GM18502 (cell line): ENCODE data around the gene CDKN2B.
A peak's percentile ranks its signal among the peaks of the same experiment; 100 is the strongest.

Source experiments
- ATAC-seq: cut with Tn5 transposase; IDR thresholded peaks from one replicate; pipeline ENCODE4 v1.9.1; 2021; ENCODE audit warnings: mild to moderate bottlenecking; ENCODE audit not compliant: unreplicated experiment, poor library complexity

Gene CDKN2B

DNA sequence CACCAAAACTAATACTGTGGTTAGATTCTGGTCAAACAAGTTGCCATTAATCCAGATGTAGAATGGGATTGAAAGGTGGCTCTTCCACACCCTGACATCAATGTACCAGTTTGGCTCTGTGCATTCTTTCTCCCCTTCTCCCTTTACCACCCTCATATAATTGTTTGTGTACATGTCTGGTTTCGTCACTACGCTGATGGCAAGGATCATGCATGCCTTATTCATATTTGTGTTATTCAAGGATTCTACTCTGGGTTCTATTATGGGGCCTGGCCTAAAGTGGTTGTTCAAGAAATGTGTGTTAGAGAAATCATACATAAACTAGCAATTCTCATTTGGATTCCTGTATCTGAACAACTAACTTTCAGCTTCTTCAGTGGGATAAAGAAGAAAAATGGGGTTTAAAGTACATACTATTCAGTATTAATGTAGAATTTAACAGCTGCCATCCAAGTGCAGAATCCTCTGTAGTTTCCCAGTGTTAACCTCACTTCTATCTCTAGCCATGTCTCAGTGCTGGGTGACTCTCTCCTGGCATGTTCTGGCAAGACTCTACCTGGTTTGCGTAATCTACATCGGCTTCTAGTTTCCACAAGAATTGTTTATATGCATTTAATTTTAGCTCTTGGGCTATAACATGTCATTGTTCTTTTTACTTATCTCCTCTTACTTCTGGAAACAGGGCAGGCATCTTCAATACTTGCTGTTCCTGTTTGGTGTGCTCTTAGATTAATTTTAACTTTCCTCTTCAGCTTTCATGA, 27.9 kb upstream of the CDKN2B start:
- no peak for ATAC-seq

DNA sequence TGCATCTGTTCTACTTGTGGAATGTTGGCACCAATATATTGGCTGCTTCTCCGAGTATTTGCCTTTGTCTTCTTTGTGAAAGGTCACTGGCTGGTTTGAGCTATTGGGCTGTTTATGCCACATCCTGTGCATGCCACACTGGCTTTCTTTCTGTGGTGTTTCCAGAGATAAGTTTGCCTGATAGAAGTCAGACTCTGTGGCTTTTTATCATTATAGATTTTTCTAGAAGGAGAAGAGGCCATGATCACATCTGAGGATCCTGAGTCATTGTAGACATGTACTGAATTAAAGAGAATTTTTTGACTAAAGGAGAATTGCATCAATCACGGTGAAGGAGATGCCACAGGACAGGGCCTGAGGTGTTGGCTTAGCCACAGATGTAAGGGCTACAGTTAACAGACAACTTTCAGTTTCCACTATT, 26.5 kb upstream of the CDKN2B start:
- no peak for ATAC-seq

DNA sequence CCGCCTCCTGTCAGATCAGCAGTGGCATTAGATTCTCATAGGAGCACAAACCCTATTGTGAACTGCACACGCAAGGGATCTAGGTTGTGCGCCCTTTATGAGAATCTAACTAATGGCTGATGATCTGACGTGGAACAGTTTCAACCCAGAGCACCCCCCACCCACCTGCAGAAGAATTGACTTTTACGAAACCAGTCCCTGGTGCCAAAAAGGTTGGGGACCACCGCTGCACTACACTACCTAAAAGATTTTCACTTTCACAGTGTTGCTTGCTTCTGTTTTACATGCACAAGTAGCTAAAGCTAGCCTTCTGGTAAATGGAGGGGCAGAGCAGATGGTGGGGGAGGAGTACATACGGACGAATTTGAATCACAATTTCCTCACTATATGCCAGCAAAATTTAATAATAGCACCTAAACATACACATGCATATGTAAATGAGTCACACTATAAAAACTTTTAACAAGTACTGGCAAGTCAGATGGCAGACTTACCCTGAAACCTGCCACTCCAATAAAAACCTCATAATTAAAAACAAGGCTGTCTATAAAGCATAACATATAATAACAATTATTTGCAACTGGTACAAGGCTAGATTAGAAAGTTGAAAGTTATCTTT, 24.0 kb upstream of the CDKN2B start:
- no peak for ATAC-seq

DNA sequence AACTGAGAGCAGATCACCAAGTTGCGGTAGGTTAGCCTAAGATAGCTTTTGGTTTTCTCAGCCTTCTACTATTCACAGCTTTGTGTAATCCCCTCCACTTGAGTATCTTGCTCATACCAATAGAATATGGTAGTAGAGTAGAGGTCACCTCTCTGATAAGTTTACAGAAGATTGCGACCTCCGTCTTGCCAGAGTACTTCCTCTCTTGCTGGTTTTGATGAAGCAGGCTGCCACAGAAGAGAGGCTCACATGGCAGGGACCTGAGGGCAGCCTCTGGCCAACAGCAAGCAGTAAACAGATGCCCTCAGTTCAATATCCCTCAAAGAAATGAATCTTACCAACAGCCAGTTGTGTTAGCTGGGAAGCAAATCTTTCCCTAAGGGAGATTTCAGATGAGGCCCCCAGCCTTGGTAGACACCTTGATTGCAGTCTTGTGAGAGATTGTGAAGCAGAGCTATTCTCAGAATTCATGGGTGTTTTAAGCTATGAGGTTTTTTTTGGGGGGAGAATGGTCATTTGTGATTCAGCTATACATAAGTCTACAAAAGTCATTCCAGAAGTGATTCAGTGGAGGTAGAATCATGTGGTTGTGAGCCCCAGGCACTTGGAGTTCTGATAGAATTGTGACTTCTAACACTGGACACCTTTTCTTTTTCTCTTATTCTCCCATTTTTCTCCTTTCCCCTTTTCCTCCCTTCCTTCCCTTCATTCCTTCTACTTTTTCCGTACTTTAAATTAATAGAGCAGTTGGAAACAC, 22.7 kb upstream of the CDKN2B start:
- no peak for ATAC-seq

DNA sequence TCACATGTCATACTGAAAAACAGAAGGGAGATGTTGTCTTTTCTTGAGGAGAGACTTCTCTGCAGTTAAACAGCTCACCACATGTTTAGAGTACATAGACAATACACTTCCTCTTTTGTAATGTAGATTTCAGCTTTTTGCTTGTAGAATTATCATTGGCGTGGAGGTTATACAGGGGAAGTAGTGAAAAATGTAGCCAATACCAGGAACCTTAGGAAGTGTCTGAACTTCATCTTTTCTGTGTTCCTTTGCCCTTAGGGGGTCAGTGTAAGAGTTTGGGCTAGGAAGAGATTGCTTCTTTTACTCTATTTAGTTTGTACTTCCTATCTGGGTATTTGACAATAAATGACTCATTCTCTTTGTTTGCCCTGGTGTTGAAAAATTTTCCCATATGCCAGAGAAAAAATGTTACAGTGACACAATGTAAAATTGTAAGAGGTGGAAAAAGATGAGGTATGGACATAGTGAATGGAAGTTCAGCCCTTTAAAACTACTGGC, 21.0 kb upstream of the CDKN2B start:
- ATAC-seq, result peak; percentile 85

DNA sequence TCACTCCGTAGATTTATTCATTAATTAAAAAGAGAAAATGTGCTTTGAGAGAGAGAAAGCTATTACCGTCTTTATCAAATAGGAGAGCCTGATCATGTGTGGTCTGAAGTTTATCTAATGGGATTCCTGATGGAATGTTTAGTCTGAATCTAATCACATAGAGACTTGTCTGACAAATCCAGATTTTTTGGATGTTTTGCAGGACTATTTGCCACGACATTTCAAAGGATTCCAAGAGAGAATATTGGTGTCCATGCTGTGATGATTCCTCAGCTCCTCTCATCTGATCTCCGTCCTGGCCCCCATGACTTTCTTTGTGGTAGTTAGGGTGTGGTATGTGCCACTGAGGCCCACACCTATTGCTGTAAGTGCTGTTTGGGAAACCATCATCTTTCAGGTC, 20.1 kb upstream of the CDKN2B start:
- ATAC-seq, result no peak

DNA sequence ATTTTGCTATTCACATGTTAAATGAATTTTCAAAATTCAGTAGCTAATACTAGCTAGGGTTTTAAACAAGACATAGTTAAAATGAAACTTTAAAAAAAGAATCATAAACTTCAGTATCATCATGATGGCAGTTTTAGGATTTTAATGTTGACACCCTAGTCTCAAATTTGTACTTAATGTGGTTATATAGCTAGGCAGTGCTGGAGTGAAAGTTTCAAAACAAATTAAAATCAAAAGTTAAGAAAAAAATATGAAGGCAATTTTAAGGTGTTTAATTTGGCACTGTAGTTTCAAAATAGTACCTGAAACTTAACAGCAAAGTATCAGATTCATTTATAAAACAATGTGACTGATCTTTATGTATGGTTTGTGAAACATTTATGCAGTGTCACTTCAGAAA, 19.3 kb upstream of the CDKN2B start:
- no peak for ATAC-seq

DNA sequence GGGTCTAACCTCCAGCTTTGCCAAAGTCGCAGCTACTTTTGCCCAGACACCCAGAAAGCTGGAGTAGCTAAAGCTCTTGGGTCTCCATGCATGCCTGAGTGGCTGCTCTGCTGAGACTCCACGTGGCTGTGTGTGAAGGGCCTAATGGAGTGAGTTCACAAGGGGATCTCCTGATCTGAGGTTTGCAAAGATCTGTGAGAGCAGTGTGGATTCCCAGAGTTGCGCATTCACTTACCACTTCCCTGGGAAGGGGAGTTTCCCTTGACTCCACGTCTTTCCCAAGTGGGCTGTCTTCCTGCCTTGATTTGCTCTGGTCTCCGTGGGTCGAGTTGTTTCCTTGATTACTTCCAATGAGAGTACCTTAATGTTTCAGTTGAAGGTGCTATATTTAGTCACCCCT, 17.6 kb upstream of the CDKN2B start:
- no peak for ATAC-seq

DNA sequence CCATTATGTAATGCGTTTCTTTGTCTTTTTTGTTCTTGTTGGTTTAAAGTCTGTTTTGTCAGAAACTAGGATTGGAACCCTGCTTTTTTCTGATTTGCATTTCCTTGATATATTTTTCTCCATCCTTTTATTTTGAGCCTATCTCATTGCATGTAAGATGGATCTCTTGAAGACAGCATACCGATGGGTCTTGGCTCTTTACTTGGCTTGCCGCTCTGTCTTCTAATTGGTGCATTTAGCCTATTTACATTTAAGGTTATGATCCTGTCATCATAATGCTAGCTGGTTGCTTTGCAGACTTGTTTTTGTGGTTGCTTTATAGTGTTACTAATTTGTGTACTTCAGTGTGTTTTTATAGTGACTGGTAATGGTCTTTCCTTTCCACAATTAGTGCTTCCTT, 13.3 kb upstream of the CDKN2B start:
- no peak for ATAC-seq

DNA sequence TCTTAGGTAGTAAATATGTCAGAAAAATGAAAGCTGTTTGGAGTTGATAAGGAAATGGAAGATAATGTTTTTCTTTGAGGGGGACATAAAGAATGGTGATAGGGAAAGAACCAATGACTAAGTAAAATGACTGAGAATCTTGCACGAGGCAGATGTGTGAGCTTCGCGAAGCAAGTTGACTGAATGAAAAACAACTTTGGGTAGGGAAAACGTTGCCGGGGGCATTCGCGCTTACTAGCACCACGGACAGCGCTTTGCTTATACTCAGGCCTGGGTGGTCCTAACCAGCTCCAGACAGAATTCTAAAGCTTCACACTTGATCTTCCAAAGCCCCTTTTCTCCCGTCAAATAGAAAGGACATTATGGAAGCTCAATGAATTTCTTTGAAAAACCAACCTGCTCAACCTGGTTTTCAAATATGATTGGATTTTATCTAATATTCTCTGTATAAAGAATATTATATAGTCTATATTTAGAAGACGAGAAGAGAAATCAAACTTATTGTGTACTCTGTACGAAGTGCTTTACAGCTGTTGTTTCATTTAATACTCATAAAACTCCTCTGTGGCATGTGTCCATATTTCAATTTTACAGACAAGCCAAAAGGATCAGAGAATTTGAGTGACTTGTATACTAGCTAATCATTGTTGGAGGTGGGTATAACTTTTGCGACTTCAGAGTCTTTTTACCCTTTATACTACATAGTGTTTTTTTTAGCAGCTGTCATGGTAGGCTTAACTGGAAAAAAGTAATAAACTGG, 1.9 kb upstream of the CDKN2B start:
- ATAC-seq, result no peak

DNA sequence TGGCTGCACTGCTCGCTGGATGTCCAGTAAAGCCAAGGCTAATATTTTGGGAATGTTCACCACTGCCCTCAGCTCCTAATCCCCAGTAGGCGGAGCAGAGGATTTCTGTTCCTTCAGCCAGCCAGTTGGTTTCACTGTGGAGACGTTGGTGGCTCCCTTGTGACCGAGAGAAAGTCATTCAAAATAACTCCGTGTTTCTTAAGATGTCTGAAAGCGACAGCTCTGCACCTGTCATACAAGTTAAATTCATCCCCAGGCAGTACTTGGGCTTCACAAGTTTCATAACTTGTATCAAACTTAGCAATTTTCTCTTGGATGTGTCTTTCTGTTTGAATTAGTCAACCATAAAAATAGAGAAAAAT, 382 bp upstream of the CDKN2B start:
- peak; percentile 46 for ATAC-seq

DNA sequence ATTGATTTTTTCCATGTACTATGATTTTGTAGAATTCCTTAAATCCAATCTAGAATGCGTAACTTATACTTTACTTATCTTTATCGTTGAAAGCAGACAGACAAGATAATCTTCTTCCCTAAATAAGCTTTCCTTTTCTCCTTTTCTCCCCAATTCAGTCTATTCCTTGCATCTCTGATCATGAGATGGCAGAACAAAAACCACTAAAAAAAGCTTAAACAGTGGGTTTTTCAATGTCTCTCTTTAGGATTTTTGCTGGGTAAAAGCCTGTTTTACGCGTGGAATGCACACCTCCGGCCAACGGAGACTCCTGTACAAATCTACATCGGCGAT, 755 bp downstream of the CDKN2B start:
- no peak for ATAC-seq

DNA sequence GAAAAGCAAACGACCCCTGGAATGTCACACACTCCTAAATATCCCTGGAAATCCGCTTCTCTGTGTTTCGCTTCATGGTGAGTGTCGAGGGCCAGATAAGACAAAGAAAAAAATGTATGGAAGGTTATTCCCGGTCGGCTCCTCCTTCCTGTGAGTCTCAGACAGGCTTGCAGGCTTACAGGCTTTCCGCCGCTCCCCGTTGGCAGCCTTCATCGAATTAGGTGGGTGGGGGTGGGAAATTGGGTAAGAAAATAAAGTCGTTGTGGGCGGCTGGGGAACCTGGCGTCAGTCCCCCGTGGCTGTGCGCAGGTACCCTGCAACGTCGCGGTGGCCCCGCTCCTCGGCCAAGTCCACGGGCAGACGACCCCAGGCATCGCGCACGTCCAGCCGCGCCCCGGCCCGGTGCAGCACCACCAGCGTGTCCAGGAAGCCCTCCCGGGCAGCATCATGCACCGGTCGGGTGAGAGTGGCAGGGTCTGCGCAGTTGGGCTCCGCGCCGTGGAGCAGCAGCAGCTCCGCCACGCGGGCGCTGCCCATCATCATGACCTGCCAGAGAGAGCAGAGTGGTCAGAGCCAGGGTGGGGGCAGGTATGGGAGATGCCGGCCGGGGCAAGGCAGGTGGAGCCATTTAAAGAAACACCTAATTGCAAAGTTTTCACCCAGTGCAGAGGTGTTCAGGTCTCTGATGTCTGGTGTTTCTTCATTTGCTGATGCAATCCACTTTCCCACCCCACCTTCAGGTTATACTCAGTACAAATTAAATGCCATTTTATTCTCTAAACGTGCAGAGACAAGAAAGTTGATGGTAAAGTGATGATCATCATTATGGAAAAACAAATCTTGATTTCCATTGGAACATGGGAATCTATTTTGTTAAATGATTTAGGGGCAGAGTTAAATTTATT, 3.2 kb downstream of the CDKN2B start:
- no peak for ATAC-seq

DNA sequence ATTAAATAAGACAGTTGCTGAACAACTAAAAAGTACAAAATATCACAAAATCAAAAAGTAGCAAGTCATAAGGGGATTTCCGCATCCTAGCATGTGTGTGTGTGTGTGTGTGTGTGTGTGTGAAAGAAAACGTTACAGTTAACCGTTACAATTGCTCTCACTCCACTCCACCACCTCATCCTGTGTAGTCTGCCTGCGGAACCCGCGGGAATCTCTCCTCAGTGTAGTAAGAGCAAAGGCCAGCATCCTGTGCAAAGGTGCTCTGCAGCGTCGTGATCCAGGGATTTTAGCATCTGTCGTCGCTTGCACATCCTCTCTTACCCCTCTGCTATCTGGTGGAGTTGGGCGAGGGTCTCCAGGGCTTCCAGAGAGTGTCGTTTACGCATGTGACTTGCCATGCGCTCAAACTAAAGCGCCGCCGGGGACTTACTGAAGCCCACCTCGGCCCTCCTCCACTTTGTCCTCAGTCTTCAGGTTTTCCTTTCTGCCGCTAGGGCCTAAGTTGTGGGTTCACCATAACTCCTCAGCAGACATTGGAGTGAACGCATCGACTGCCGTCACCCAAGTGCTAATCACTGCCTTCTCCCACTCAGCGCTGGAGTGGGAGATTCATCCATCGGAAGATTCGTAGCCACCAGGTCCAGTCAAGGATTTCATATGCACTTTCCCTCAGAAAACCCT, 3.9 kb downstream of the CDKN2B start:
- ATAC-seq, result no peak

DNA sequence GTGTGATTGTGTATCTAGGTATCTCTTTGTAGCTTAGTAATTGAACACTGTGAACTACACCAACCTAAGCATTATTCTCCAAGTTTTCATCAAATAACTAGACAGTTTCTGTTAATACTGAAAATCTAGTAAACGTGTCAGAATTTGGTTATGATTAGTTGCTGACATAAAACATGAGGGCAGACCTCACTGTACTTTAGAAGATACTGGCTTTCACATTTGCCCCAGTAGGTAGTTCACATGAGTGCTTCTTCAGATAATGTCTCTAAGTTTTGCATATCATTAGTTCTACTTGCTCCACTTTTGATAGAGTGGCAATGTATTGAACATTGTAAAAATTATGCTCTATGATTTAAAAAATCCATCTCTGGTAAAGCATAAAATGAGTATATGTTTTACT, 7.1 kb downstream of the CDKN2B start:
- ATAC-seq, result no peak

DNA sequence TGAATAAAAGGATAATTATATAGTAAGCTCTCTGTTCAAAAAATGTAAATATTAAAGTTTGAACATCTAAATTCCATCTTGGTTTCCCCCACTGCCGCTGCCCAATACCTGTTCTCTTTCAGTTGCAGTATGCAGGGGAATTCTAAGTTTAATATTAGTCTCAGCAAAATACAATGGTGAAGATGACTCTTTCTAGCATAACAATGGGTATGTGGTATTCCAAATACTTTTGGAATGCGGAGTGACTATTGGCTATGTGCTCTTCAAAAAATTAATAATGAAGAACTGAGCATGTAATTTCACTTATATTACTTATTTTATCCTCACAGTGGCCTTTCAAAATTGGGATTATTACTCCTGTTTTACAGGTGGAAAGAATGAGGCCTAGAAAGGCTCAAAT, 11.1 kb downstream of the CDKN2B start:
- ATAC-seq, result no peak

DNA sequence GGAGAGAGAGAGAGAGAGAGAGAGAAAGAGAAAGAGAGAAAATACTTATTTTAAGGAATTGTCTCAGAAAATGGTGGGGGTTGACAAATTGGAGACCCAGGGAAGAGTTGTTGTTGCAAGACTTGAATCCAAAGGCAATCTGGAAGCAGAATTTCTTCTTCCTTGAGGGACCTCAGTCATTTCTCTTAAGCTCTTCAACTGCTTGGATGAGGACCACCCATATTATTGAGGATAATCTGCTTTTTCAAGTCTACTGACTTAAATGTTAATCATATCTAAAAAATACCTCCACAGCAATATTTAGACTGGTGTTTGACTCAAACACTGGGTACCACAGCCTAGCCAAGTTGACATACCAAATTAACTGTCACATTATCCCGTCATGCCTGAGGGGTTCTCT, 11.6 kb downstream of the CDKN2B start:
- no peak for ATAC-seq

DNA sequence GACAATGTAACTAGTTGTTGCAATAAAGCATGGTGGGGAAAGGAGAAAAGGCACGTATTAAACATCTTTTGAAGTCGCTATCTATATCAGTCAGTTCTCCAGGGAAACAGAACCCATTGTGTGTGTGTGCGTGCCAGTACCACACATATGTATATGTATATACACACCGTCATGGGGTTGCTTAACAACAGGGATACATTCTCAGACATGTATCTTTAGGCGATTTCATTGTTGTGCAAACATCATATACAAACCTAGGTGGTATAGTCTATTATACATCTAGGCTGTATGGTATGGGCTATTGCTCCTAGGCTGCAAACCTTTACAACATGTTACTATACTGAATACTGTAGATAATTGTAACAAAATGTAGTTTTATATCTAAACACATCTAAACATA, 12.2 kb downstream of the CDKN2B start:
- ATAC-seq, result no peak

DNA sequence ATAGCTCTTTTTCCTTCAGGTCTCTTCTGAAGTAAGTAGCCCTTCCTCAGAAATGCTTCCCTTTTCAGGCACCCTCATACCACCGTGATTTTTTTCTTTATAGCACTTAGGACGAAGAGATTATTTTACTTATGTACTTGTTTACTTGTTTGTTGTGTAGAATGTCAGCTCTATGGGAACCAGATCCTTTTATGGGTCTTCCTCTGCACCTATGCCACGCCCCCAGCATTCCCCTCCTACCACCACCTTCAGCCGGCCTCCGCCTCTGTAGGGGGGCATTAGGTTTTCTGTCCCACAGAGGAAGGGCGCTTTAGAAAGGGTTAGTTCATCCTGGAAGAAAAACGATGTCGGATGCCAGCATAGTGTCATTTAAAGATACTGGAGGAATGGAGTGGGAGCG, 12.7 kb downstream of the CDKN2B start:
- ATAC-seq, result no peak
